Measurements from ENCODE around the gene PEX14.

PEX14 gene

DNA sequence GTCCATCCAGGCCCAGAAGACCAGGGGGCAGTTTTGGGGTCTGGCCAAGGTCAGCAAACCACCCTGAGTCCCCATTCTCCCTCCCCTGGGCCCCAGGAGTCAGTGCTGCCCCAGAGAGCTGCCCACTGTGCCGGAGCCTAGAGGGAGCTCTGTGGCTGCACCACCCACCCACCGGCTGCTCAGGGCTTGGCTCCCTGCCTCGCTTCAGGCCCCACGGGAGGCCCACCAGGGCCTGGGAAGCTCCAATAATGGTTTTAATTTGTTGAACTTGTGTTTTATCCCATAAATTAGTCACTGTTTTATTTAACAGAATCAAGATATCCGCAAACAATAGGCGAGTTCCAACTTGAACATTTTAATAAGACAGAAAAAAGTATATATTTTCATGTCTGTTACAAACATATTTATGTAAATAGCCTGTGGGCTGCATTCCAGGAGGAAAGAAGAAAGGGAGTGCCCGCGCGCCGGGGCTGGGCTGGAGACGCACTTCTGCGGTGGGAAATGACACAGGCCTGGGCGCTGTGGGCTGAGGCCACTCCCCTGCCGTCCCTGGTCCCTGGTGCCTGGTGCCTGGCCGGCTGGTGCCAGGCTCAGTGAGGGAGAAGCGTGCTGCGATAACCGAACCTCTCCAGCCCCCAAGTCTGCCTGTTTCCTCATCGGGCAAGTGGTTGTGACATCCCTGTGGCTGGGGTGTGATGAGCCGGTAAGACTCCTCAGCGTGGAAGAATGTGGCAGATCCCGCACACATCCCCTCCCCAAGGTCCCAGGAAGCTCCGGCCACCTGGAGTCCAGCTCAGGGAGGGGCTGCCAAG lies 160.5 kb downstream of the PEX14 start:
- DNase-seq (ENCODE audit: low read depth), result peak; percentile 50

DNA sequence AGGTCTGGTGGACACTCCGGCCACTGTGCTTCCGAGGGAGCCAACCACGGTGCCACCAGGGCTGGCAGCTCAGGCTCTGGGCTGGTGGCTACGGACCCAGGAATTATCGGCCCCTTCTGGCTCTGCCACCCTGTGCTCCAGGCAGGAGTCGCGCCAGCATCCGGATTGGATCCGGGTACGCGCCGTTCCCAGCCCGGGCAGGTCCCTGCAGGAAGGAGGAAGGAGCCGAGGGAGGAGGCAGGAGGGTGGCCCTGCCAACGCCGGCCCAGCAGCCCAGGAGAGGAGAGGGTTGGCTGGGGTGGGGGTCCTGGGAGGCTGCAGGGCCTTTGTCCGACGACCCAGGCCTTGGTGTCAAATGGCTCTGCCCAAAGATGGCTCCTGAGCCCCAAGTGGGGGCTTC lies 161.2 kb downstream of the PEX14 start:
- no peak for DNase-seq (ENCODE audit: low read depth)

DNA sequence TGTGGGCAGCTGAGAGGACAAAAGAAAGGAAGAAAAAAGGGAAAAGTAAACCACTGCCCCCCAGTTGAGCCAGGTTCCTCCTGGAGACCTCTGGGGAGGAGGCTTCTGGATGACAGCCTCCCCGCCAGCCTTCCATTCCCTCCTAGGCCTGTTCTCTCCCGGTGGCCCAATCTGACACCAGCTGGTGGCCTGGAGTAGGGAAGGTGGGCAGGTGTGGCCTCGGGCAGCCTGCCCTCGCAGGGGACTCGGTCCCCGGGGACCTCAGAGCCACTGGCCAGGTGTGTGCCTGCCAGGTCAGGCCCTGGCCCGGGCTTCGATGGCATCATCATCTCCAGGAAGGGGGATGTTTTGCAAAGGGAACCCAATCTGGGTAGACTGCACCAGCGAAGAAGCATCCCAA lies 162.7 kb downstream of the PEX14 start:
- DNase-seq (ENCODE audit: low read depth), result no peak

DNA sequence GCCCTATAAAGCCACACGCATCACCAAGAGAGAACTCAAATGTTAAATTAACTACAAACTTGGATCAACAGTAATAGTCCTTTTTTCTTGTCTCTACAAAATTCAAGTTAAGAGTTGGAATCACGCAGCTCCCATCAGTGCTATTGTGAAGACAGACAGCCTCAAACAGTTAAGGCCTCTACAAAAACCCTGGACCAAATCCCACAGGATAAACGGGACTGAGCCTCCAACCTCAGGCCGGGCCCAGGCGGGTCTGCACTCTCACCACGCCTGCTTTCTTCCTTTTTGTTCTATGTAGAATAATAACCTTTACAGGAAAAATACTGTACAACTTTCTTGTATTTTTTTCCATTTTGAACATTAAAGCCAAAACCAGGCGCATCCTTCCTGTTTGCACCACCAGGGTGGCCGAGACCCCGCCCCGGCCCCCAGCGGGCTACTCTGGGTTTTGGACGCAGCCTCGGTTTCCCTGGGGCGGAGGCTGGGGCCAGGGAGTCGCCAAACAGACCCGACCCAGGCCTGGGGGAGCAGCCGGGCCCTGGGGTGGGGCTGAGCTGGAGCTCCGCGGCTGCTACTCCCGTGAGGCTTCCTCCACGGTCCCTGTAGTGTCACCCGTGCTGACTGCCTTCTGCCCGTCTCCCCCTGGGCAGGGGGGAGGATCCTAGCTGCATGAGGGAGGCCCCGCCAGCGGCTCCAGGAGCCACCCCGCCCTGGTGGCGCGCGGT lies 163.2 kb downstream of the PEX14 start:
- no peak for DNase-seq (ENCODE audit: low read depth)

DNA sequence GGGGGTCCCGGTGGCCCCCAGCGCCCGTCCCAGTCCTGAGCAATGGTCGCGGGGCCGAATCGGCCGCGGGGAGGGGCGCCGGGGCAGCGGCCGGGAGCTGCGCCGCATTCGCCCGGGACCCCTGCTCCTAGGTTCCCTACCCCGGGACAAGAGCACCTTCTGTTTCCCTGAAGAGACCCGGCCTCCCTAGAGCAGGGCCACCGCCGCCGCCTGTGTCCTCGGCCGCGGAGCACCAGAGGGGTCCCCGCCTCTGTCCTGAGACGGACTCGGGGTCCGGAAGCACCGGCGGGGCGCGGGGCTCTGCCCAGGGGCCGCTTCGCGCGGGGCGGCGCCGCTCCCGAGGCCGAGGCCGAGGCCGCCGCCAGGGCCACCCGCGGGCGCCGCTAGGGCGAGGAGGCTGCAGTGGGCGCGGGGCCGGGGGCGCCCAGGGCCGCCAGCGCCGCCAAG lies 163.8 kb downstream of the PEX14 start:
- no peak for DNase-seq (ENCODE audit: low read depth)

DNA sequence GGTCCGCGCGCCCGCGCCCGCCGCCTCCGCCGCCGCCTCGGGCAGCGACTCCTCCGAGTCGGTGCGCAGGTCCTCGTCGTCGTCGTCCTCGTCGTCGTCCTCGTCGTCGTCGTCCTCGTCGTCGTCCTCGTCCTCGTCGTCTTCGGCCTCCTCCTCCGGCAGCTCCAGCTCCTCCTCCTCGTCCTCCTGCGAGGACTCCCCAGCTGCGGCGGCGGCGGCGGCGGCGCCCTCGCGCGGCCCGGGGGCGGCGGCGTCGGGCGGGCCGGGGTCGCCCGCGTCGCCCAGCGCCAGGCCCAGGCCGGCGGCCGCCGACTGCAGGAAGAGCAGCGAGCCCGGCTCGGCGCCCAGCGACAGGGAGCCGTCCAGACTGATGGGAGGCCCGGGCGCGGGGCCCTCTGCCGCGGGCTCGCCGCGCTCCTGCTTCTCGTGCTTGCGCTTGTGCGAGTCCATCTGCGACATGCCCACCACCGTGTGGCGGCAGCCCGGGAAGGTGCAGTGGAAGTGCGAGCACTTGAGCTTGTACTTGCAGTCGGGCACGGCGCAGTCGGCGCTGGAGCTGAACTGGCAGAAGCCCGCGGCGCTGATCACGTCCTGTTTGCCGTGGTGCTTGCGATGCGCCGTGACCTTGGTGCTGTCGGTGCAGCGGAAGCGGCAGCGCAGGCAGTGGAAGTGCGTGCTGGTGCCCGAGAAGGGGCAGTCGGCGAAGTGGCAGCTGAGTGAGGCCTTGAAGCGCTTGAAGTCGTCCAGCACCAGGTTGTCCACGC lies 164.4 kb downstream of the PEX14 start:
- no peak for DNase-seq (ENCODE audit: low read depth)

DNA sequence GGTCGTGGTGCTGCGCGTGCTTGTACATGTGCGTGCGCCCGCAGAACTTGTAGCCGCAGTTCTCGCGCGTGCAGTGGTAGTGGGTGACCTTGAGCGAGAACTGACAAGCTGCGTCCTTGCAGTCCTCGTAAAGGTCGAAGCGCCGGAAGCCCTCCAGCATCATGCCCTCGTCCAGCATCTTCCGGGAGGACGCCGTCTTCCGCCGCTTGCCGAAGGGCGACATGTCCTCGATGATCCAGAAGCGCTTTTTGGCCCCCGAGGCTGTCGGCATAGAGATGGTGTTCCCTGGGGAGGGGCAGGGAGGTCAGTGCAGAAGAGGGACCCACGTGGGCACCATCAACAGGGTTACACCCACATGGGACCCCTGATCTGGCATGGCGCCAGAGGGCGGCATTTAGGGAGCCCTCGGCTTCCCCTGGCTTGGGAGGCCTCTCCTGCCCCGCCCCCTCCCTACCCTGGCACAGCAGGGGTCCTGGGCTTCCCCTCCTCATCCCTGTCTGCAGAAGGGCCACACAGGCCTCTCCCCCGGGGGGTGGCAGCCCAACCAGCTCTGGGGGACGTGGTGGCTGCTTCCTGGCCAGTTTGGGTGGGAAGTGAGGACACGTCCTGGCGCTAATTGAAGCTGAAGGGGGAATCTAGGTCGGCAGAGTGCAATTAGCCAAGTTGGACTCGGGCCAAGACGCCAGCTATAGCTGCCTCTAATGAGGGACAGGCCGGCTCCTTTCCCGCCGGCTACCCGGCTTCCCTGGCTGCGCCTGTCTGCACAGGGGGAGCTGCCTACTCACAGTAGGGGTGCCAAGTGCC lies 165.2 kb downstream of the PEX14 start:
- DNase-seq (ENCODE audit: low read depth), result no peak

DNA sequence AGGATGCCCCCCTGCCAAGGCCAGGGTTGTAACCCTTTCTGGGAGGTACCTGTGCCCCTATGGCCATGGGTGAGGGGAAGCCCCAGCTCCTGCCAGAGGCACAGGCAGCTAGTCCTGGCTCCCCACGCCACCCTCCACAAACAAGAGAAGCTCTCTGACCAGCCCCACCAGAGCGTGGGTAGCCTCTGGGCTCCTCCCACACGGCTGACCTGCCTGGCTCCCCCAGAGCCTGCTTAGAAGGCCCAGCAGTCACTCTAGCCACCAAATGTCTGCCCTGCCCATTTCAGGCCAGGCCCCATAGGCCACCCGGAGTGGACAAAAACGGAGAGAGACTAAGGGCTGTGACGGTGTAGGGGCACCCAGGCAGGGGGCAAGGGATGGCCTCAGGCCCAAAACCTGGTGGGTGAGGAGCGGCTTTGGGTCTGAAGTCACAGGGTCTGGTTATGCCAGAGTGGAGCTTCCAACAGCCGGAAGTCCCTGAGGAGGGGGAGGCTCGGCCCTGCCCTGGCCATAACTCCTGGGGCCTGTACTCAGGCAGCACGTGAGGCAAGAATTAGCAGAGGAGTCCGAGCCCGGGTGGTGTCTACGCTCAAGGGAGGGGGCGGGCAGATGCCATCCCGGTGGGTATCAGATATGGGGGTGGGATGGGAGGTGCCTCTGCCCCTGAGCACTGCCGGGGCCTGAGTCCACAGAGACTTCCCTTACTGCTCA lies 166.2 kb downstream of the PEX14 start:
- DNase-seq (ENCODE audit: low read depth), result no peak

DNA sequence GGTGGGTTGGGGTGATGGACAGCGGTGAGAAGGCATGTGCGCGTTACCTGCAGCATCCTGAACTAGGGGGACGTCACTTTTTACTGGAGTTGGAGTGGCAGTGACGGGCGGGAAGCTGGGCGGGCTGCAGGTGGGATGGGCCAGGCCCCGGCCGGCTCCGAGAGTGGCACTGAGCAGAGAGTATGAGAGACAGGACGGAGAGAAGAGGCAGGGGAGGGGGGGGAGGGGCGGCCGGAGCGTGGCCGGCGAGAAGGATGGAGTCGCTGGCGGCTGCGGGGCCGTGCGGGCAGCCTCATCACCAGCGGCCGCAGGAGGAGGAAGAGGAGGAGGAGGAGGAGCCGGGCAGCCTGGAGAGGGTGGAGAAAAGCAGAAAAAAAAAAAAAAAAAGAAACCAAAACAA lies 167.2 kb downstream of the PEX14 start:
- no peak for DNase-seq (ENCODE audit: low read depth)

DNA sequence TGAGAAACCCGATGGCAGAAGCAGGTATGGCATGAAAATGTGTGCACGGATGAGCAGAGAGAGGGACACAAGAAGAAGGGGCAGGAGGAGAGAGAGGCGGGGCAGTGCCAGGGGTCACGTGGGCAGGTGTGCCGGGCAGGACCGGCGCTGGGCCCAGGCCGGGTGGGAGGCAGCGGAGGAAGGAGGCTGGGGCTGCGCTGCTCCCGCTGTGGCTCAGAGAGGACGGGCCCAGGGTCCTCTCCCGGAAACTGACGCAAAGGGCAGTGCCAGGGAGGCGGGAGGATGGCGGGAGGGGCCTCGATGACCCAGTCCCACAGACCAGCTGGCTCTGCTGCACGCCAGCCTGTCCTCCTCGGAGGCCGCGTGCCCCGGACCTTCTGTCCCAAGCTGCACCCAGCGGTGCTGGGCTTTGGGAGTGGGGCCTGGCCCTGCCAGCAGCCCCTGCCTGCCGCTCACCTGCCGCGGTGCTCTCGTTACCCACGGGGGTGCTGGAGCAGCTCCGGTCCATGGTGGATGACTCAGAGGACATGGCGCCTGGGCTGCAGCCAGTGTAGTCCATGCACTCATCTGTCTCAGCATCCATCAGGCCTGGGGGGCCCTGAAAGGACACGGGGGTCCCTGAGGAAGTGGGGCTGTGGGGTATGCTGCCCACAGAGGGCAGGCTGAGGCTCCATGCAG lies 167.8 kb downstream of the PEX14 start:
- DNase-seq (ENCODE audit: low read depth), result no peak

DNA sequence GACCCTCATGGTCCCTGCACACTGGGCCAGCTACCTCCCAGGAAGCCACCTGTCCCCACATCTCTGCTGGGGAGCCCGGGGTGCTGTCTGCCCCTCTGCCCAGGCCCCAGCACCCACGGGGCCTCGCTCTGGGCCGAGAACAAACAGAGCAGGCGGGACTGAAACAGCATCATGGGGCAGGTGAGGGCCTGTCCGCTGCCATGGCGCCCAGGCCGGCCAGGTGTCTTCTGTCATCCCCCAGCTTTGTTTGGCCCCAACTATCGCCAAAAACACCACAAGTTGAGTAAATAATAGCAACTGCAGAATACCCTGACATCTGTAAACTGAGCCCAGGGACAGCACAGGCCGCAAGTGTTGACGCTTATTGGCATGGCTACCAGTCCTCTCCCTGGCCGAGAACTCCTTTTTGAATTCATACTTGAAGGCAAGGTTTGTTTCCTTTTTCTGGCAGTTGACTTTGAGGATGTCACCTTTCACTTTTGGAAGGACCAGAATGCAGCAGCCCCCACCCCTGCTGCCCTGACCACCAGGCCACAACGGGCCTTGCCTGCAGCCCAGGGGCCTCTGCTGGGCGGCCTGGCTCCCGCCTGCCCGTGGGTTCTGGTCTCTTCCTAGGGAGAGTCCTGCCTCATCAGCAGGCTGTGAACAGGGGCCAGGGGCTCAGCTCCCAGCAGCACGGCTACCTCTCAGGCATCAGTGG lies 169.0 kb downstream of the PEX14 start:
- DNase-seq (ENCODE audit: low read depth), result no peak

DNA sequence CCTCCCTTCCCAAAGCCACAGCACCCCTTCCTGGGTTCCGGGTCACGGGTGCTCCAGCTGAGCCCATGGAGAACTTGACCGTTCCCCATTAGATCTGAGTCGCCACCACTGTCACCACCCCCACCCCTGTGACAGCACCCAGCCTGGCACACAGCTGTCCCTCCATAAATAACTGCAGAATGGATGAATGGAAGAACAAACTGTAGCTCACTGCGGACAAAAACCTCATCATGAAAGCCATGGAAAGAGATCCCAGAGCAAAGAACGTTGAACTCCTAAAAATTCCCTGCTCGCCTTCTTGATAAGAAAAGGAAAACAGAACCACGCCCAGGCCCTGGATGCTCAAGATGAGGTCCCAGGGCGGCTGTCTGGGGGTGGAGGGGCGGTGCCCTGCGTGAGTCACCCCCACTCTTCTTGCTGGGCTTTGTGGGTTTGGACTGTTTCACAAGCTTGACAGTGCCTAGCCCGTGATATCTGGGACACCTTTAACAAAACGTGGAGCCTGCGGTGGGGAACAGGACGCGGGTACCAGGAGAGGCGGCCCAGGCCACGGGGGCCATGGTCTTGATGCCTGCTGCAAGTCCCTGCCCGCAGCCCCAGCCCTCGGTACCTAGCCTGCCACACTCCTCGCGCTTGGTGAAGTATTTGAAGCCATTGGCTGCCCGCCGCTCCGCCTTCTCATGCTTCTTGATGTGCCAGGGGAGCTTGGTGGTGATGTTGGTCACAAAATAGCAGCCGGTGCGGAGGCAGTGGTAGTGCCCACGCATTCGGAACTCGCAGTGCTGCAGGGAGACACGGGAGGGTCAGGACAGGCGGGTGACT lies 169.8 kb downstream of the PEX14 start:
- peak; percentile 61 for DNase-seq (ENCODE audit: low read depth)

DNA sequence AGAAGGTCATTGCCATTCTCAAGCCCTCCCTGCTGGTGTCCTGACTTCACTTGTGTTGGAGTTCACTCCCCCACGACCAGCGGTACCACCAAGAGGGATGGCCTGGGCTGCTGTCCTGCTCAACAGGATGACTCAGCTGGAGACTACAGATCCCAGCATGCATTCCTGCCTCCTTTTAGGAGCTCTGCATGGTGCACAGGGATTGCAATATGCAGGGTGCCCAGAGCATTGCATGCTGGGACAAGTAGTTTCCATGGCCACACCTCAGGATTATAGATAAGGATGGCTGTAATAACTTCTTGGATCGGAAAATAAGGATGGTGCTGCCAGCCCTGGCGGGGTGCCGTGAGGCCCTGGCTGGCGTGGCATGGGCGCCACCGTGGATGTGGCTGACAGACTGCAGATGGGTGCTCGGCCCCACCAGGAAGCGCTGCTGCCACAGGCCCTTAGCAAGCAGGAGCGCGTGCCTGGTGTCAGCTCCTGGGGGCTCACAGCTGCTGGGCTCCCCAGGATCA lies 171.7 kb downstream of the PEX14 start:
- peak; percentile 67 for DNase-seq (ENCODE audit: low read depth)

DNA sequence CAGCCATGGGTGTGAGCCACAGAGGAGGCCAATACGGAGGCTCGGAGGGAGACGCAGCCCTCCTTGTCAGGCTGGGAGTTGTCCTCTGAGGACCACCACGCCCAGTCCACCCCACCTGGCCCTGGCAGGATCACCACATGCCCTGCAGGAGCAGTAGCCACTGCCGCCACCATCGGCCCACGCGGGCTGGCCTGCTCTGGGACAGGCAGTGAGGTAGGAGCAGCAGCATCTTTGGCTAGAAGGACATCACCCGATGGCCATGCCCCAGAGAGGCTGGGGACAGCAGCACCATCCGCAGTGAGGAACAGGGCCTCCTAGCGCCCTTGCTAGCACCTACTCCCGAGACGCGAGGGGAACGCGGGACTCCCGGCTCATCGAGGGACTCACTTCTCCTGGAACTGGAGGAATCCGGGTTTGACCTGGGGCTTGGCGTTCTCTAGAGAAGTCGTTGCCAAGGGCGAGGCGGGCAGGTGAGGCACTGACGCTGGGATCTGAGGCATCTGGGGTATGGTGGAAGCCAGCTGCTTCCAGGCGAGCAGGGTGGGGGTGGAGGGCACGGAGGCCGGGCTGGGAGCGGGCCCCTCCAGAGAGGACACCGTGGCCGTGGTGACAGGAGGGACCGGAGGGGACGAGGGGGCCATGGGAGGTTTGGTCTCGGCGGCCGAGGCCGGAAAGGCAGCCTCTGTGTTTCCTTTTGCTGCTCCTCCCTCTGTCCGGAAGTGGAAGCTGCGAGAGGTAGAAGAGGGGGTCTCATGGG lies 172.8 kb downstream of the PEX14 start:
- no peak for DNase-seq (ENCODE audit: low read depth)

DNA sequence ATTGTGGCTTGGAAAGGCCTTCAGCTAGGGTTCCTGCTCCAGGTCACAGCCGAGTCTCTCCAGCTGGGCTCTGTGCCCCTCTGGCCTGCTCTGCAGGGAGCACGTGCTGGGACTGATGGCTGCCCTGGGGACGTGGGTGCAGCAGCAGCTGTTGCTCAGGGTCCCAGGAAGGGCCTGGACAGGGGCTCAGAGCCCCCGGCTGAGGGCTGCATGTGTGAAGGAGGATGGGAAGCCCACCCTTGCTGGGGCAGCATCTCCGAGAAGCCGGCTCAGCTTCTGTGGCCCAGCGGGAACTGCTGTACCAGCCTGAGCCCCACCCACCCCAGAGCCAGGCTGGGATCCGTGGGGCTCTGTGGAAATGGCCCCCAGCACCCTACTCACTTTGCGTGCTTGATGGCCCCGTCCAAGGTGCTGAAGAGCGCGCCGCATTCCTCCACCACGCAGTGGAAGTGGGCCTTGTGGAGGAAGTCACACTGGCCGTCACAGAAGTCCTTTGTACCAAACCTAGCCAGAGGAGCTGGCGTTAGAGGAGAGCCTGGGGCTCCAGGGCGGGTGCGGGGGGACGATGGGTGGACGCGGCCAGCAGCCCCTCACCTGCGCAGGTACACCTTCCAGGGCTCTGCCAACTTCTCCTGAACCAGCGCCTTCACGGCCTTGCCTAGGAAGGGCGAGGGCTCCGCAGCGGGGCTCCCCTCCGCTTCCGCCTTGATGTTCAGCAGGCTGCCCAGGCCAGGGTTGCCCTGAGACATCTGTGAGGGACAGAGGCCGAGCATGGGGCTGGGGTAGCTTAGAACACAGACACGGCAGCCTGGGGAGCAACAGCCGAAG lies 174.2 kb downstream of the PEX14 start:
- DNase-seq (ENCODE audit: low read depth), result no peak

DNA sequence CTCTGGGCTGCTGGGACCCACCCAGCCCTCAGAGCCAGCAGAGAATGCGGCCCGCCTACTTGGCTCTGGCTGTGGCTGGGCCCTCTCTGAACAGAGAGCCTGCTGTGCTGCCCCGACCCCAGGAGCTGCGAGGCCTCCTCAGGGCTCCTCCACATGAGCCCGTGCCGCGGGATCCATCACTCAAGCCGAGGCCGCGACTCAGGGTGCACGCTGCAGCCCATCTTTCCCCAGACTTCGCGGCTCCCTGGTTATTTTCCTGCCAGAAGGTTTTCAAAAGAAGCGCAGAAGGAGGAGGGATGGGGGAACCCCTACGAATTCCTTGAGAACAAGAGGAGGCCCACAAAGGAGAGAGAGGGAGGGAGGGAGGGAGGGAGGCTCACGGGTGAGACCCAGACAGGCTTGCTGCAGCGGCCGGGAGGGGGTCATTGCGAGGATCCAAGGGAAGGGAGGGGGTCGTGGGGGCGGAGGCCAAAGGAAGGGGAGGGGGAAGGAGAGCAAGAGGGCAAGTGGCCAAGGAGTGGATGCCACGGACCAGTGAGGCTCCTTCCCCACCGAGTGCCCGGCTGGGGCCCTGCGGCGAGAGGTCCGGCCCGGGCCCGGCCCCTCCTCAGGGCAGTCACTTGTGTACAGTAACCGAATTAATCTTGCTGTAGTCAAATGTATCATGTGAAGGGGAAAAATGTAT lies 174.9 kb downstream of the PEX14 start:
- no peak for DNase-seq (ENCODE audit: low read depth)
